ENCODE data around the gene DNMT3A. TPM values are rescaled to one million over a fixed set of nuclear protein-coding genes. Genes with fewer than 3 reads are reported as not detected.

Gene DNMT3A
- total RNA-seq, 1 donor from 2014 or later, result 25.3 TPM

GRCh38 chr2:25374827-25375226 is 33.1 kb upstream of the DNMT3A start:
- Histone ChIP-seq H3K36me3 (ENCODE audit: control insufficient read depth, insufficient read depth, low read length) (no peaks in the 10 kb centered on the region), H3K4me3 (ENCODE audit: low read depth, low read length) (no peak overlapping the region), H3K27me3 (ENCODE audit: control insufficient read depth, insufficient read depth, low read length) (no peaks in the 10 kb centered on the region)
- DNase-seq (ENCODE audit: low read depth), result no peak
- TF ChIP-seq, protein P1, sequence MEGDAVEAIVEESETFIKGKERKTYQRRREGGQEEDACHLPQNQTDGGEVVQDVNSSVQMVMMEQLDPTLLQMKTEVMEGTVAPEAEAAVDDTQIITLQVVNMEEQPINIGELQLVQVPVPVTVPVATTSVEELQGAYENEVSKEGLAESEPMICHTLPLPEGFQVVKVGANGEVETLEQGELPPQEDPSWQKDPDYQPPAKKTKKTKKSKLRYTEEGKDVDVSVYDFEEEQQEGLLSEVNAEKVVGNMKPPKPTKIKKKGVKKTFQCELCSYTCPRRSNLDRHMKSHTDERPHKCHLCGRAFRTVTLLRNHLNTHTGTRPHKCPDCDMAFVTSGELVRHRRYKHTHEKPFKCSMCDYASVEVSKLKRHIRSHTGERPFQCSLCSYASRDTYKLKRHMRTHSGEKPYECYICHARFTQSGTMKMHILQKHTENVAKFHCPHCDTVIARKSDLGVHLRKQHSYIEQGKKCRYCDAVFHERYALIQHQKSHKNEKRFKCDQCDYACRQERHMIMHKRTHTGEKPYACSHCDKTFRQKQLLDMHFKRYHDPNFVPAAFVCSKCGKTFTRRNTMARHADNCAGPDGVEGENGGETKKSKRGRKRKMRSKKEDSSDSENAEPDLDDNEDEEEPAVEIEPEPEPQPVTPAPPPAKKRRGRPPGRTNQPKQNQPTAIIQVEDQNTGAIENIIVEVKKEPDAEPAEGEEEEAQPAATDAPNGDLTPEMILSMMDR (IDR thresholded peaks at IDR 0.05; ENCODE audit: insufficient read depth, low read length, poor library complexity, severe bottlenecking), result no peak

DNA sequence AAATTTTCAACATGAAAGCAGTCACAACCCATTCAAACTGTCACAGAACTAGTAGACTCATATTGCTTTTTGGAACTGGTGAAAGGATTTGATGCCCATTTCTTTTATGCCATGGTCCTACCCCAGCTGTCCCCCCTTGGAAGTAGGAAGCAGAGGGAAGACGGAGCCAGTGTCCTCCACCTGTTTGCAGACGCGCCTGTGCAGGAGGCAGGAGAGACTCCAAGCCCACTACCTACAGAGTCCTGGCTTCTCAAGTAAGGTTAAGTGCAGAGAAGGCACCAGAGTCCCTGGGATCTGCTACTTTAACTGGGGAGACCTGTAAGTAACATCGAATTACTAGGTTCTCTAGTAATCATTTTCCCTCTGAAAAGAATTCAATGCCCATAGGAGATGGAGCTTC is 32.7 kb upstream of the DNMT3A start:
- no peak overlapping the region for H3K4me3 ChIP-seq (ENCODE audit: low read depth, low read length)
- no peaks in the 10 kb centered on the region for H3K27me3 ChIP-seq (ENCODE audit: control insufficient read depth, insufficient read depth, low read length)
- H3K36me3 ChIP-seq (ENCODE audit: control insufficient read depth, insufficient read depth, low read length), result no peaks in the 10 kb centered on the region
- TF ChIP-seq, protein P1 (IDR thresholded peaks at IDR 0.05; ENCODE audit: insufficient read depth, low read length, poor library complexity, severe bottlenecking), result no peak
- no peak for DNase-seq (ENCODE audit: low read depth)

GRCh38 chr2:25373269-25373981 is 31.7 kb upstream of the DNMT3A start:
- no peak overlapping the region for H3K4me3 ChIP-seq (ENCODE audit: low read depth, low read length)
- DNase-seq (ENCODE audit: low read depth), result no peak
- TF ChIP-seq, protein P1 (IDR thresholded peaks at IDR 0.05; ENCODE audit: insufficient read depth, low read length, poor library complexity, severe bottlenecking), result no peak

GRCh38 chr2:25372405-25373268 is 30.9 kb upstream of the DNMT3A start:
- H3K27me3 ChIP-seq (ENCODE audit: control insufficient read depth, insufficient read depth, low read length), result no peaks in the 10 kb centered on the region
- DNase-seq (ENCODE audit: low read depth), result no peak
- TF ChIP-seq, protein P1 (IDR thresholded peaks at IDR 0.05; ENCODE audit: insufficient read depth, low read length, poor library complexity, severe bottlenecking), result no peak
- H3K36me3 ChIP-seq (ENCODE audit: control insufficient read depth, insufficient read depth, low read length), result no peaks in the 10 kb centered on the region
- H3K4me3 ChIP-seq (ENCODE audit: low read depth, low read length), result no peak overlapping the region

More at GRCh38 chr2:25373269-25373981, 31.7 kb upstream of the DNMT3A start:
- H3K27me3 ChIP-seq (ENCODE audit: control insufficient read depth, insufficient read depth, low read length), result no peaks in the 10 kb centered on the region
- H3K36me3 ChIP-seq (ENCODE audit: control insufficient read depth, insufficient read depth, low read length), result no peaks in the 10 kb centered on the region

- TF ChIP-seq, protein P1 (IDR thresholded peaks at IDR 0.05; ENCODE audit: insufficient read depth, low read length, poor library complexity, severe bottlenecking), result no peak
- H3K36me3 ChIP-seq (ENCODE audit: control insufficient read depth, insufficient read depth, low read length), result no peaks in the 10 kb centered on the region
- no peaks in the 10 kb centered on the region for H3K27me3 ChIP-seq (ENCODE audit: control insufficient read depth, insufficient read depth, low read length)
- no peak for DNase-seq (ENCODE audit: low read depth)
- H3K4me3 ChIP-seq (ENCODE audit: low read depth, low read length), result no peak overlapping the region
These were observed 29.8 kb upstream of the DNMT3A start for GRCh38 chr2:25371253-25372241.
